AG20443 (cell line): ENCODE data around the gene TCF4.
"Not testable (repeated sequence)": the region's sequence is repeated elsewhere in the genome, so short reads cannot be mapped to it uniquely, and the experiment has no call there.

Experiments
- DNase-seq: peaks from one replicate; pipeline ENCODE4 v3.0.0; 2012; ENCODE audit warnings: low spot score, mixed read lengths

The TCF4 gene

DNA sequence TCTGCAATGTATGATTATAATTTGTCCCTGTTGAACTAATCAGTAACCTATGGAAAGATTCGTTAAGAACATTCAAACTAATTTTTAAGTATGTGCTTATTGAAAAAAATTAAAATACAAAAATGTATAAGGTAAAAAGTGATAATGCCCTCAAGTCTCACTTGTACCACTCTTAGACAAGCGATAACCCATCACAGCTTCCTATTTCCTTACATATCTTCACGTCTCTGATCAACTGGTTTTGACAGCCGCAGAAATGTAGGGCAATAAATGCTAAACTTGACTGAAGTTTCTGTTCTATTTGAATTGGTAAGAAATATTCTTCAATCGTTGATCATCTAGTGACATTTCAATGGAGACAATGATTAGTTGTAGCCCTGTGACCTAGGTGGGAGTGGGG lies 112.5 kb downstream of the TCF4 start:
- no peak for DNase-seq

DNA sequence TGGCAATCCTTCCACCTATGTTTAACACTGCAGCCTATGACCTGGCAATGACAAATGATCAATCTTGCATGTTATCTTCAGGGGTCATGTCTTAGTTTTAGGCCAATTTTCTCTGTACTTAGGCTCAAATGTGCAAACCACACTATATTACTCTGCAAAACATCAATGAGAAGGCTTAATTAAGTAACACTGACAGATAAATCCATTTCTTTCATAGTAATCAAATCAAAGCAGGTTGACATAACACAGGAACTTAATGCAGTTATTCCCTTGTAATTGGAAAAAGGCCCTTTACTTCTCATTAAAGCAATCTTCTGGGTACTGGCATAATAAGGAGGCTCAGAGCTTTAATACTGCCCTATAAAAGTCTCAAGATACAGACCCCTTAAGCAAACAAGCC lies 114.4 kb downstream of the TCF4 start:
- no peak for DNase-seq

DNA sequence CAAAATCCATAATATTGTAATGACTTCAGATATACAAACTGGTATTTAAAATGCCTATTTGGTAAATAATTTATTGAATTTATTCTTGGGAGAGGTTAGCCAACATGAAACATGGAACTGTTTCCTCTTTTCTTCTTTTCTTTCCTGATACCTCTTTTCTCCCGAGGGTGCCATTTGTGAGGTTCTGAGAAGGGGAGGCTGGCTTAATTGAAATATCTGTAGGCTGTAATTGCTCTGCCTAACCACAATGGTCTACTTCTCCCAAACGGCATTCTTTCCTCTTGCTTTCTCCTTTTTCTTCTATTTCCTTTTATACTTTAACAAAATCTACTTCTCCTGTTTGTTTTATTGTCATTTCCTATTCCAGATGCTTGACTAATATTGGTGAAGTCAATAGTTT lies 114.9 kb downstream of the TCF4 start:
- no peak for DNase-seq

DNA sequence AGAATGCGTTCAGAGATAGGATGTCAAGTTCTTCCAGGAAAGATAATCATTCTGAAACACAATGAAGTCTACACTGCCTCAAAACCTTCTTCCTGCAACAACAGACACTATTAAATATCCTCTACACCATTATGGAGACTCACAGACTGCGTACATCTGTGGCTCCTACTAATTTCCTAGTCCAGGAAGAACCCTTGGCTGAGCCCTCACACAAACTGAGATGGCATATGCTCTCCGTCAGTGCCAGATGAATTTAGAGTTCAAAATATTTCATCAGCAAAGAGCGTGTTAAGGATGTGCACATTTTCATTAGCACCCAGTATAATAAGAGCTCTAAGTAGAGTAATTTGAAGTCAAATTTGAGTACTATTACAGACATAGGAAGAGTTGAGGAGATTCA lies 117.2 kb downstream of the TCF4 start:
- no peak for DNase-seq

DNA sequence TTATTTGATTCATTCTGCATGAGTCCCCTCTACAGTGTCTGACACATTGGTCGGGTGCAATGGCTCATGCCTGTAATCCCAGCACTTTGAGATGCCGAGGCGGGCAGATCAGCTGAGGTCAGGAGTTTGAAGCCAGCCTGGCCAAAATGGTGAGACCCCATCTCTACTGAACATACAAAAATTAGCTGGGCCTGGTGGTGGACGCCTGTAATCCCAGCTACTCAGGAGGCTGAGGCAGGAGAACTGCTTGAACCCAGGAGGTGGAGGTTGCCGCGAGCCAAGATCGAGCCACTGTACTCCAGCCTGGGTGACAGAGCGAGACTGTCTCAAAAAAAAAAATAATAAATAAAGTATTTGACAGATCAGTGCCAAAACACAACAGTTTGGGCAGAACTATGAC lies 118.9 kb downstream of the TCF4 start:
- DNase-seq, result not testable (repeated sequence)

DNA sequence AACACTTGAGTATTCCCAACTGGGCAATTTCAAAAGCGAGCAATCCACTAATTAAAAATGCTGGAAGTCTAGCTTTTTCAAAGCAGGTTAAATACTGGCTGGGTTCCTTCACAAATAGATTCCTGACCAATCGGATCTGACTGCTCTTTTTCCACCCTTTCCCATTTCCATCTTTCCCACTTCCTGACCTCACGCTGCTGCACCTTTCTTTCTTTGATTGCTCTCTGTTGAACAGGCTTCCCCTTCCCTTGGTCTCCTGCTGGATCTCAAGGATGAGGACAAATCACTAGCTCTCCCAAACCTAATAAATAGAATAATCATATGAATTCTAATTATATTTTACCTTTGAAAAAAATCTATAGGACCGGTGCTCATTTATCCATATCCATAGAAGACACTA lies 121.2 kb downstream of the TCF4 start:
- no peak for DNase-seq

DNA sequence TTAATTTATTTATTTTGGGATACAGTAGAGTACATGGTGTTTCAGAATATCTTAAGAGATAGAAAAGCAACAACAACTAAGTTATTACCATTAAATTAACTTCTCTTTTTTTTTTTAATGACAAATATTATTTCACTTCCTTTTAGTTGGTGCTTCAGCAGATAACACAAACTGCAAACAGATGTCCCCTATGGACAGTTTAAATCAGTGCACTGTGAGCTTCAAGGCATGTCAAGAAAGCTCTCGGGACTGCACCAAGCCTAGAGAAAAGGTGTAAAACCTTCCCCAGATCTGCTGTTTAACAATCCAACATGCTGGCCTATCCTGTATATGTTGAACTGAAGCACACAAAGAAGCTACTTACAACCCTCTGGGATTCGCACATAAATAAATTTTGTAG lies 122.7 kb downstream of the TCF4 start:
- no peak for DNase-seq

DNA sequence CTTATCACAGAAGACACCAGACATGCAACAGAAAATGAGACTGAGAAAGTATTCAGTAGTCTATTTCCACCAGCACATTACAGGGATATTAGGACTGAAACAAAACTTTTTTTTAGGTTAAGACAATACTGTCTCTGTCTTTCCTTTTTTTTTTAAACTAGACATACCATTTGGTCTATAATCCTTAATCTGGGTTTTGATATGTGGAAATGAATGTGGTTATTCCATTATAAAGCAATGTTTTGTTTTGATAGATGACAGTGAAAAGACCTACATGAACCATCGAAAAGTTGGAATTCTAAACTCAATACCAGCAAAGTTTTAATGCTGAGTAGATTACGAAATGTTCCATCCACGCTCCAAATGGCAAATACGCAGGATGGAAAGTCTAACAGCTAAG lies 123.4 kb downstream of the TCF4 start:
- no peak for DNase-seq

DNA sequence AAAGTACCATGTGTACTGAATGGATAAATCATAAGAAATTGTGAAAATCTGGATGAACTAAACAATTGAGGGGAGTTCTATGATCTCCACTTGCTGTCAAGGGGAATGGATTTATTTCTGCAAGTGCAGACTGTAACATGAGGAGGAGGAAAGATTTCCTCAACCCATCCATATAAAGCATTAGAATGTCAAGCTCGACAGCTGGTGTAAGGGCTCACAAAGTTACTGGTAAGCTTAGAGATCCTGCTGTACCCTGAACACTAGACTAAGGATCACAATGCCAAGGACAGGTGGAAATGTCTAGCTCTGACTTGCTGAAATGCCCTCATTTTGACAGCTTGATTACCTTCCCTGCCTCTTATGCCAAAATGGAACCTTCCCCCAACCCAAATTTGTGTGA lies 125.3 kb downstream of the TCF4 start:
- no peak for DNase-seq

DNA sequence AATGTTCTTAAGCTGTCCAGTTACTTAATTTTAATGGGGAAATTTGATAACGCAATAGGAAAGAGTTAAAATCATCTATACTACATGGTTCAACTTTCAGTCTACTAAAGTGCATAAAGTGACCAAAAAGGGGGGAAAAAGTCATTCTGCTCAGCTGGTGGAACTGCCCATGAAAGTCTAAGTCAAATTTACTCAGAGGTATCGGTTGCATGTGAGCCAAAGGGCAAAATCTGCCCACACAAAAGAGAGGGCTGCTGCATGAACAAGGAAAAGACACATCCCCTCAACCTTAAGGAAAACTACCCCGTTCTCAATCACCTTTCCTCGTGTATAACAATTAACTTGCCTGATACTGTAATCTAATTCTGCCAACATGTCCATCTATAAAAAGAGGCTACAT lies 126.1 kb downstream of the TCF4 start:
- DNase-seq, result no peak

DNA sequence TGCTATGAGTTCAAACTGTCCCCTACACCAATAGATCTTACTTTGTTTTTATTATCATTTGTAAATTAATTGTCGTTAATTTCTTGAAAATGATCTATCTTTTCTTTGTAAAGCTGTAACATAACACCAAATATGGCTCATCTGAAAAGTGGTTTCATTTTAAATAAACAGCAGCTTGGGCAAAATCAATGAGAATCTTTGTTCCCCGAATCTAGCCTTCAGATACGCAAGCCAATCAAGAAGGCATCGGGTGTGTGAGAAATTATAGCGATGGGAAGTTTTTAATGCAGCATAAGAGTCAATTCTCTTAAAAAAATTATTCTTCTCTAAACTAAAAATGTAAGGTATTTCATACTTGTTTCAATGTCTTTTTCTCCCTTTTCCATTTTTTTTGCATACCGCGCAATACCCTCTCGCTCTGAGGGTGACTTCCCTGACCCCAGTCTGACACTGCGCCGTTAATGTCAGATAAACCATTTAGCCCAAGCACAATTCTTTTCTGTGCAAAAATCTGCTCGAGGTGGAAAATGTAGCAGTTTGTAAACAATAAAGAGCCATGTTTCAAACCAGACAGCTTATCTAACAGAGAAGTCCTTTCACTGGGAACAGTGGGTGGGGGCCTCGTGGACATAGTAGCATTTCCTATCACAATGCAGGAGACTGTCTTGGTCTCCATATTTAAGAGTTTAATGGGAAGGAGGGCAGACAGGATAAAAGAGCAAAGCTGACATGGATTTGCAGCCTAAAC lies 129.4 kb downstream of the TCF4 start:
- DNase-seq, result no peak

DNA sequence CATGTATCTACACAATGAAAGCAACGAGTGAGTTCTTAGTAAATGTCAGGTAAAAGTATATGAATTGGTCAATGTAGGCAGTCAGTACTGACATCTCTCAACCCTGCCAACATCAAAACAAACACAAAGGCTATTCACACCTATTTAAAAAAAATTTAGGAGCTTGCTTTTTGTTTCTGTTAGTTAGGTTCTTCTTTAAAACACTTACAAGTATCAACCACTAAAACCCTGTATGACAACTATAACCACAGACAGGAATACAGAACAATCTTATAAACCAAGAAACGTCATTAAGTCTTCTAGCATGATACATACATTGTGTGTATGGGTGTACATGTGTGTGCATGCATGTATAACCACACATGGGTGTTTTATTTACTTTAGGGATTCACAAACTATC lies 131.0 kb downstream of the TCF4 start:
- DNase-seq, result no peak

DNA sequence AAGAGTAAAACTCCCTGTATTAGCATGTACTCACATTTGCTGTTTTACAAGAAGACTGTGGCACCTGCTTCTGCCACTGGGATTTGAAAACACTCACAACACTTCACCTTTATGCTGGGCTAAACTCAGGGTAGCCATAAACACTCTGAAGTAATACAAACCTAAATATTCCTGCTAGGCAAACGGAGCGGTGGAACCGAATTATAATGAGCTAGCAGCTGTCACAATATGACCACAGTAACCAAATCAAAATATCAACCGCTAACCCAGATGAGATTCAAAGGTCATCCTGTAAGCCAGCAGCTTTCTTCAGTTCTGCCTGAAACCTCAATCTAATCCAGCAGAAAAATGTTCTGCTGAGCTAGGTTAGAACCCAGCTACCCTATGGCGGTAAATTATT lies 132.1 kb downstream of the TCF4 start:
- no peak for DNase-seq

DNA sequence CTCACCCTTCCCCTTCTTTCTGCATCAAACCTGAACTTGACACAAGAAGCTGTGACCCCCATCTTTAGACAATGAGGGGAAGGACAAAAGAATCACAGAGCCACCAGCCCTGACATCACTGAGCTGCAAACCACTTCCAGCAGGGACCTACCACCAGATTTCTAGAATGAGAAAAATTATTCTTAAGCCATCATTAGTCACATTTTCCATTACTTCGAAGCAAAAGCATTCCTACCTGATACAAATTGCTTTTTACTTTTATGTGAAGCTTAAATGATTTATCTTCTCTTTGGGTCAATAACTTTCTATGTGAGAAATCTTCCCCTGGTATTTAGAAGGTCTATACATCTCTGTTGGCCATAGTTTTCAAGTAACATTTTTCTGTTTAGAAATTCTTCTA lies 134.8 kb downstream of the TCF4 start:
- no peak for DNase-seq

DNA sequence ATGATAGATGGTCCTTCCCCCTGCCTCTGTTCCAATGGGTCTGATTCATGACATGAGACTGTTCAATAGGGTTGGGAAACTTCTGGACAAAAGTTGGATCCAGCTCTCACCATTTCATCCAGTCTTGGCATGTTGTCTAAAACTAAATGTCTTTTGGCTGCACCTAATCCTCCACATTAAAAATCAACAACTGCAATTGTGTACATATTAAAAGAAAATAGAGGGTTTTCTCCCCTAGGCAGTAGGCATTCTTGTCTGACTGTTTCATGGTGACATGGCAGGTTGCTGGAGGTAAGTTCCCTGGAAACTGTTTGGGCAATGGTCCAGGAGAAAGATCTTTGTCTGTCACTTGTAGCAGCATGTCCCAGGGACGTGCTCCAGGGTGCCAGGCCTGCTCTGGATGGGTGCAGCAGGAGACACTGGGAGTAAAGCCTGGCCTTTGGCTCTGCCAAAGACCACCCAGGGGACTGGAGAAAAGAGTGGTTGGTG lies 135.8 kb downstream of the TCF4 start:
- peak; percentile 50 for DNase-seq

DNA sequence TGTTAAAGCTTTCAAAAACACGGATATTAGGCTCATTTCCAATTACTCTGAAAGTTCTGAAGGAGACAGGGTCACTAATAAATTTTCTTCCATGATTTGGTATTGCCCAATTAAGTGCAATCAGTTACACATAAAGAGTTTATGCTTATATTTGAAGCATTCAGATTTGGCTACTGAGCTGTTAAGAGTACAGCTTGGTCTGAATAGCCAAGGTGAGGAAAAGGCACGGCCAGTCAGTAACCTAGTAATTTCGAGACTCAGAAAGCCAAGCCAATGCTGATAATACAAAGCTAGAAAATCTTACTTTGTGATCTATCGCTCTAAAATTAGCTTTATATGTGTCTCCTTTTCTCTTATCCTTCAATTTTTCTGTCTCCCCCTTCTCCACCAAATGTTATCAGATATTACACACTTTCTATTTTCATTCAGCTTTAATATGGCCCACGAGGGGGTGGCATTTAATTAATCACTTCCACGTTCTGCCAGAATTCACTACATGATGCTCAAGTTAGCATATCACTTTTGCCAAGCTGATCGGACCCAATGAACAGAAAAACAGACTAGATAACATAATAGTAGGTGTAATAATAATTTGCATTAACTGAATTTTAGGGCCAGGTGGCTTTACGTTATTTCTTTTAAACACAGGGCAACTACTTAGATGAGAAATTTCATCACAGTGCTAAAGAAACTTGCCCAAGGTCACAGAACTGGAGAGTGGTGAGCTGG lies 138.4 kb downstream of the TCF4 start:
- DNase-seq, result no peak

DNA sequence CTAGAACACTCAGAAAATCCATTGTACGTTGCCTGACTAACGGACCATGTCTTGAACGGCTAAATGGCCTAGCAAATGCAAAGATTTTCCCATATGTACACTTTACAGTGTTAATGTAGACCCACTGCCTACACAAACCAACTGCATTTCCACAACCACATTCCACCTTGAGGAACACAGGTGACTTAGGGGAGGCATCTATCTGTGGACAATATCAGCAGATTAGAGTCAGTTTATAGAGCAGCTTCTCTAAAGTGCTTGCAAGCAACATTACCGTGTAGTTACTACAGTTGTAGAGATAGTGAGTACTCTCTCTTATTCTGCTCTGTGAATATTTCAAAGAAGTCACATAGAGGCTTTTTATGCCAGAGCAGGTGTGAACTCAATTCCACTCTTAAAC lies 139.6 kb downstream of the TCF4 start:
- no peak for DNase-seq

DNA sequence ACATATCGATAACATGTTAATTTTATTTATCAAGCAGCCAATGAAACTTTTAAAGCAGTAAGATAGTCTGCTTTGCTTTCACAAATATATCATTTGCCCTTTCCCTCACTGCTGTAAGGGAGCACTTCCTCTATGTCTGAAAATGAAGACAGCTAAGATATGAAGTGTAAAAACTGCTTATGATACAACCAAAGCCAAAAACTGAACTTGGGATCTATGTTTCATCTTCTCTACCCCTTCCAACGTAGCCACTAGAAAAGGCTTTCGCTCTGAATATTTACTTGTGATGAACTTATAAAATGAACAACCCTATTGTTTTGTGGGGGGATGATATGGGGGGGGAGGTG lies 140.3 kb downstream of the TCF4 start:
- no peak for DNase-seq

DNA sequence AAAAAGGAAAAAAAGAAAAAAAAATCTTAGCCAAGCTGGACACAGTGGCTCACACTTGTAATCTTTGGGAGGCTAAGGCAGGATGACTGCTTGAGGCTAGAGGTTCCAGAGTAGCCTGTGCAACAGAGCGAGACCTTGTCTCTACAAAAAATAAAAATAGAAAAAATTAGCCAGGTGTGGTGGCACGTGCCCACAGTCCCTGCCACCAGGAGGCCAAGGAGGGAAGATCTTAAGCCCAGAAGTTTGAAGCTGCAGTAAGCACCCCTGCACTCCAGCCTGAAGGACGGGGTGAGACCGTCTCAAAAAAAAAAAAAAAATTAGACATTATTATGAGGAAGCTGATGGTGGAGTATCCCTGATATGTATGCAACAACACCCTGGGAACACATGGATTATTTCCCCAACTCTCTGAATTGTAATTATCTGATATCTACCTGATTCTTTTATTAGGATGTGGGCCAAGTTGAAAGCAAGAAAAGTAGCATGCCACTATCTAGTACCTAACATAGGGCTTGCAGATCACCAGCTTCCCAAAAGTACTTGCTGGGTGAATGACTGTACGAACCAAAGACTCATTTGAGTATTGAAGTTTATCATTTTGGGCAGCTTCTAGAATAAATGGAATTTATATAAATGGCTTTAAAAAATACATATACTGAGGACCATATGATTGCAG lies 140.9 kb downstream of the TCF4 start:
- no peak for DNase-seq

DNA sequence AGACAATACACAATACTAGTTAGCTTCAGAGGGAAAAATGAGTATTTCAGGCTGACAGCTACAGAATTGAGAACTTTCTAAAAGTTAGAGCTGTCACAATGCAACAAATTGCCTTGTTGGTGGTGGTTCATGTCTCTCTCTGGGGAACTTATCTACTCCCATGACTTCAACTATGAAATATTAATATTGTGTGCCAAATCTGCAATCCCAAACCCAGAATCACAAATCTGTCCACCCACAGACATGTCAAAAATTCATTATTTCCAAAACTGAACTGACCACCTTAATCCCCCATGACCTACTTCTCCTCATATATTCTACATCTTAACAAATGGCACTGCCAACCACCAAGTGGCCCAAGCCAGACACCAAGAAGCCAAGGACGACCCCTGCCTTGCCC lies 143.5 kb downstream of the TCF4 start:
- DNase-seq, result no peak

DNA sequence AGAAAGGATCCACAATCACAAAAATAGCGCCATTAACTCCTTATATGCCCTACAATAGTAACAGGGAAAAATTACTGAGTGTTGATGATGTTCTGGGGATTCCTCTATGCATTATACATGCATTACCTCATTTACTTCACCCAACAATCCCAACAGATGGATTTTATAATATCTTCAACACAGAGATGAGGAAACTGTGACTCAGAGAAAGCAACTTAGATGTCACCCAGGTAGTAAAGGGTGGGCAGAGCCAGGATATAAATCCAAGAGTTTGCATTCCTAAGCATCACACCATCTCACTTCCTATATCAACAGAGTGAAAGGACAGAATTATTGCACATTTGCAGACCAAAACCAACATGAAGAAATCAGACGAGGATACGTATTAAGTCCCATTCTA lies 144.2 kb downstream of the TCF4 start:
- DNase-seq, result no peak

DNA sequence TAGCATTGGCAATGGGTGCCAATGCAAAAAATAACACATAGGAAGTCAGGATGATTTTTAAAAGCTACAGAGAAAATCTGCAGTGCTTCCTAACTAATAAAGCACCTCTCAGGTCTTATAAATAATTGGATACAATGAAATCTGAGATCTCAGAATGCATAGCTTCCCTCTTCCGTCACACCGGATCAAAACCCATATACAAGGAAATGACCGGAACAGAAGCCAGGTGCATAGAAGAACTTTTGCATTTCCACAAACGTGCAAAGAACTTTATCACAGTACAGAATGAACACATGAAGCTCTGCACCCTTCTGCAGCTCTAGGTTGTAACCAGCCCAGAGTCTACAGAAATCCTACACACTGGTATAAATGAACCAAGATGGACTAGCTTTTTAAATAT lies 145.4 kb downstream of the TCF4 start:
- no peak for DNase-seq

DNA sequence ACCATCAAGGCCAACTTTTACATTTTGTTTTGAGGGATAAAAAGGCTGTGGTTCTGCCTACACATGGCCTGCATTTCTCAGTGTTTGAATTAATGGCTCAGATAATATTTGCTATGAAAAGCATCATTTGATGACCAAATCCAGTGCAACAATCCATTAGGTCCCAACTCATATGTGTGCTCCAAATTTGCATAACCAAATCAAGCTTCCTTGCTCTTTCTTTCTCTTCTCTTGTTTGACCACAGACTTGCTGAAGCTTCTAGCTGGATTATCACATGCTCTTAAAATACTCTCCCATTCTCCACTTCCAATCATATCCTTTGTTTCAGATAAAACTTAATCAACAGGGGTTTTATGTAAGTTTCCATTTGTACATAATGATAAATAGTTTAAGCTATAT lies 147.0 kb downstream of the TCF4 start:
- no peak for DNase-seq
